Nasal cavity respiratory epithelium epithelial cell of viscerocranial mucosa (primary cell): Measurements from ENCODE around the gene LYSMD3. TPM values are rescaled to one million over a fixed set of nuclear protein-coding genes. Genes with fewer than 3 reads are reported as not detected.

ENCODE experiments used
- total RNA-seq: library from RNA; depleted of rRNA; stranded (reverse); fragments of >200 nt; gene quantifications from 2 replicates; pipeline ENCODE4 v1.2.3, GENCODE V29; 2014

LYSMD3 gene
- total RNA-seq, result 22.4 and 31.4 TPM in 2 replicates

DNA sequence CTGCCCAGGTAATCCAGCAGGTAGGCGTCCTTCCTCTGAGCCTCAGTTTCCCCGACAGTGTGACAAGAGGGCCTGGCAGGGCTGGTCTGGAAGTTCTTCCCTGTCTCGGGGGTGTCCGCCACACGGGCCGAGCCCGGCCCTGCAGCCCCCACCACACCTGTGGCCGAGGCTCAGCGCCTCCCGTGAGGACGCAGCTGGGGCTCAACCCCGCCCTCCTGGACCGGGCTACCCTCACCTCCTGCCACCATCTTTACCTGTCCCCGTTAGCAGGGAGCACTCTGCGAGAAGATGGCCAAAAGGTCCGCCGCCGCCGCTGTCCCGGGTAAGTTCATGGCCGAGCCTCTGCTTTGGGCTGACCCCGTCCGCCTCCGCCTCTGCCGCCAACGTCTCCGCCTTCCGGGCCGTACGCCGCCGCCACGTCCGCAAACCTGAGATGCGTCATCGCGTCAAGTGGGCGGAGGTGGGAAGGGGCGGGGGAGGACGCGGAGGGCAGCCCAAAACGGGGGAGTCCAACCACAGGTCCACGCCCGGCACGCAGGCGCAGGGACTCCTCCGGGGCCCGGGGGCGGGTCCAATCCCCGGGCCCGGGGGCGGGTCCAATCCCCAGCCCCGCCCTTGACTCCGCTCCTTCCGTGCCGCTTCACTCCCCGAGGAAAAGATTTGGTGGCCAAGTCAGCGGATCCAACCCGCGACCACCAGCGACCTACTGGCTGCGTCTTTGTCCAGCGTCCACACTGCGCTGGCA lies at the start of gene LYSMD3:
TSS of gene LYSMD3 (minus strand) at position 391 of the 745 bp plus-strand sequence. CDS start 4,295 bp downstream, outside the sequence.

DNA sequence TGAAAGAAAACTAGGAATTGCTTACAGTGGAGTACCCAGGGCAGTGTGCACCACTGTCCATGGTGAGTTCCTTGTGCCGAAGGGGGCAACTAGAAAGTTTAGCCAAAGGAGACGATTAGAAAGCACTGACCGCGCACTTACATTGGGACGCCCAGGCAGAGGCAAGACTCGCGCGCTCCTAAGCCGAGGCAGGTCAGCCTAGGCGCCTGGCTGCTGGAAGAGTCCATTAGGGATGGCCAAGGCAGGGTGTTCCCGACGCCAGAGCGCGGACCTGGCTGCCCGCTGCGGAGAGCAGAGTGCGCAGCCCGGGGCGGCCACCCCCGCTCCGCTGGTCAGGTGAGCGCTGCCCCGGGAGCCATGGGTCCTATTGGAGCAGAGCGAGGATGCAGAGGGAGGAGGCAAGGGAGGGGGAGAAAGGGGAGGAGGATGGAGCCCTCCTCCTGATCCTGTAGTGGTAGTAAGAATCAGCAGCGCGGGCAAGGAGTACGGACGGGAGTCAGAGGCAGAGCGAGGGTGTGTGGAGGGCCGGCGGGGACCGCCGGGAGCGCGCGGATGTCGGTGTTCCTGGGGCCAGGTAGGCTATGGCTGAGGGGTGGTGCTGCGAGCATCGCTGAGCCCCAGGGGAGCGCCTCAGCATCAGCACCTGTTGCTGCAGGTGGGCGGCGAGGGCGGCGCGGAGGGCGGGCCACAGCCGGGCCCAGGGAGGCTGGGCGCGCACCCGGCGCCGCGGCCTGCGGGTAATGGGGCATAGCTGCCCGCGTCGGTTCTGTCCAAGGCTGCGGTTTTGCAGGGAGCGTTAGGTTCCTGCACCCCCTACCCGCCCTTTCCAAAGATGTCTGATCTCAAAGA lies 29.2 kb upstream of the LYSMD3 start, which contains the start of gene ADGRV1:
TSS of gene ADGRV1 (plus strand) at position 454 of the 849 bp plus-strand sequence. CDS start at position 553, 99 bp downstream.

GRCh38 chr5:90474235-90475107 lies 54.9 kb downstream of the LYSMD3 start, which contains the start of the genes MBLAC2 and POLR3G:
Gene MBLAC2 (minus strand): TSS chr5:90474771. CDS start chr5:90474292, 479 bp downstream.
Gene POLR3G (plus strand): TSS chr5:90474864. CDS start chr5:90485568, 10,704 bp downstream.

Other genes with a start within 250 kb of the LYSMD3 start
- gene CETN3, start 119.8 kb downstream of the LYSMD3 start, total RNA-seq, result 14.0 and 22.4 TPM in 2 replicates
- gene MBLAC2, start 54.8 kb downstream of the LYSMD3 start, total RNA-seq, result 4.4 and 7.3 TPM in 2 replicates
- 9.2 and 17.8 TPM in 2 replicates for gene POLR3G, start 54.7 kb downstream of the LYSMD3 start, total RNA-seq
- gene ADGRV1, start 29.2 kb upstream of the LYSMD3 start, total RNA-seq, result 1.5 and 3.1 TPM in 2 replicates